GM18870 (cell line): Measurements from ENCODE around the gene ANKRD27.
"Not testable (repeated sequence)": the region's sequence is repeated elsewhere in the genome, so short reads cannot be mapped to it uniquely, and the experiment has no call there.

Experiments
- ATAC-seq: cut with Tn5 transposase; IDR thresholded peaks from one replicate; pipeline ENCODE4 v1.9.1; 2021; ENCODE audit warnings: moderate library complexity; ENCODE audit not compliant: unreplicated experiment

ANKRD27 gene

GRCh38 chr19:32607479-32607878 lies 67.5 kb downstream of the ANKRD27 start:
- ATAC-seq: no peak

- ATAC-seq: no peak
These were observed 68.7 kb downstream of the ANKRD27 start for GRCh38 chr19:32606289-32606688.

- no peak for ATAC-seq
These were observed 69.4 kb downstream of the ANKRD27 start for GRCh38 chr19:32605544-32605943.

- no peak for ATAC-seq
These were observed 71.0 kb downstream of the ANKRD27 start for GRCh38 chr19:32603961-32604360.

- ATAC-seq: no peak
These were observed 75.2 kb downstream of the ANKRD27 start for GRCh38 chr19:32599736-32600157.

- no peak for ATAC-seq
These were observed 75.7 kb downstream of the ANKRD27 start for GRCh38 chr19:32599258-32599657.

GRCh38 chr19:32598022-32598421 lies 77.0 kb downstream of the ANKRD27 start:
- ATAC-seq: no peak

GRCh38 chr19:32595491-32595890 lies 79.5 kb downstream of the ANKRD27 start:
- no peak for ATAC-seq

GRCh38 chr19:32594021-32594420 lies 81.0 kb downstream of the ANKRD27 start:
- ATAC-seq: no peak

- ATAC-seq: not testable (repeated sequence)
These were observed 87.1 kb downstream of the ANKRD27 start for GRCh38 chr19:32587747-32588504.

GRCh38 chr19:32581705-32582179 lies 93.2 kb downstream of the ANKRD27 start:
- ATAC-seq: no peak

- ATAC-seq: peak; percentile 82
These were observed 93.9 kb downstream of the ANKRD27 start, which contains the start of gene PDCD5 for GRCh38 chr19:32580901-32581704. Gene PDCD5, plus strand, starts transcription at chr19:32581190. Its CDS starts 72 bp downstream, at chr19:32581262.

- peak; percentile 27 for ATAC-seq
These were observed 94.6 kb downstream of the ANKRD27 start for GRCh38 chr19:32580353-32580900.

- no peak for ATAC-seq
These were observed 98.2 kb downstream of the ANKRD27 start for GRCh38 chr19:32576790-32577189.

- no peak for ATAC-seq
These were observed 101.5 kb downstream of the ANKRD27 start for GRCh38 chr19:32573492-32573794.

- not testable (repeated sequence) for ATAC-seq
These were observed 102.1 kb downstream of the ANKRD27 start for GRCh38 chr19:32572700-32573491.

GRCh38 chr19:32571471-32572075 lies 103.4 kb downstream of the ANKRD27 start:
- ATAC-seq: not testable (repeated sequence)

- no peak for ATAC-seq
These were observed 104.7 kb downstream of the ANKRD27 start for GRCh38 chr19:32570081-32570785.

- no peak for ATAC-seq
These were observed 107.5 kb downstream of the ANKRD27 start for GRCh38 chr19:32567486-32567885.
